SU-DHL-6 (cell line): ENCODE data around the gene GABRP.

Source experiments
- CTCF ChIP-seq: fragments of 200-600 bp; sonication (generic); IDR thresholded peaks from one replicate; pipeline ENCODE4 v1.5.1; 2017; ENCODE audit warnings: antibody characterized with exemption, mild to moderate bottlenecking, low read length, moderate library complexity; ENCODE audit not compliant: insufficient read depth, poor library complexity, severe bottlenecking
- EZH2phosphoT487 ChIP-seq: fragments of 200-600 bp; sonication (generic), shearing (Covaris generic); conservative IDR thresholded peaks from 2 replicates; pipeline ENCODE4 v1.6.1; 2018; ENCODE audit warnings: mild to moderate bottlenecking, antibody characterized with exemption, low read length, moderate library complexity, mixed read lengths

GRCh38 chr5:170781946-170782345 lies 1.6 kb upstream of the GABRP start:
- TF ChIP-seq CTCF (no peak), EZH2phosphoT487 (no peak)
